Keratinocyte (primary cell): ENCODE measurements around the gene DGKQ.

Source experiments
- CTCF ChIP-seq, 3 experiments: IDR thresholded peaks in 1 of 3; conservative IDR thresholded peaks in 1 of 3; optimal IDR thresholded peaks in 1 of 3; 2 replicates in 2 of 3; 3 replicates in 1 of 3; pipeline versions ENCODE3 to v1.5.1; 2011; ENCODE audit warnings: low read length in 3 of 3, mild to moderate bottlenecking in 3 of 3, moderate library complexity in 2 of 3, control low read depth in 1 of 3, inconsistent platforms in 1 of 3; ENCODE audit not compliant: insufficient read depth in 2 of 3; ENCODE audit errors: extremely low read depth in 1 of 3
- EZH2 ChIP-seq: IDR thresholded peaks from one replicate; pipeline ENCODE4 v1.6.1; 2012; ENCODE audit warnings: inconsistent platforms, mild to moderate bottlenecking, low read length, moderate library complexity

- TF ChIP-seq CTCF (optimal IDR thresholded peaks at IDR 0.05 in 1 of 3, IDR thresholded peaks at IDR 0.05 in 1 of 3, conservative IDR thresholded peaks at IDR 0.05 in 1 of 3; ENCODE audit: extremely low read depth in 1 of 3, insufficient read depth in 2 of 3, low read length in 3 of 3) (no peak), EZH2 (no peak)
Measured at GRCh38 chr4:911221-911751, 62.1 kb downstream of the DGKQ start.
